ENCODE results near the gene OGDH.

Gene OGDH

DNA sequence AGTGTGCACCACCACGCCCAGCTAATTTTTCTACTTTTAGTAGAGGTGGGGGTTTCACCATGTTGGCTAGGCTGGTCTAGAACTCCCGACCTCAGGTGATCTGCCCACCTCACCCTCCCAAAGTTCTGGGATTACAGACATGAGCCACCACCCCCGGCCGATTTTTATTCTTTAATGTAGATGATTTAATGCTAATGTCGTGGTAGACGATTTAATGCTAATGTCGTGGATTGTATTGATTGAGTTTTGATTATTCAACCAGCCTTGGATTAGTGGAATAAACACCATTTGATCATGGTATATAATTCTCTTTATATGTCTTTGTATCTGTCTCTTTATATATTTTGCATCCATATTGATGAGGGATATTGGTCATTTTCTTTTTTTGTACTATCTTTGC lies 52.6 kb downstream of the OGDH start:
- no peak for DNase-seq (ENCODE audit: low read depth)
- H3K4me3 ChIP-seq (ENCODE audit: low read depth, low read length) = no peak overlapping the region

DNA sequence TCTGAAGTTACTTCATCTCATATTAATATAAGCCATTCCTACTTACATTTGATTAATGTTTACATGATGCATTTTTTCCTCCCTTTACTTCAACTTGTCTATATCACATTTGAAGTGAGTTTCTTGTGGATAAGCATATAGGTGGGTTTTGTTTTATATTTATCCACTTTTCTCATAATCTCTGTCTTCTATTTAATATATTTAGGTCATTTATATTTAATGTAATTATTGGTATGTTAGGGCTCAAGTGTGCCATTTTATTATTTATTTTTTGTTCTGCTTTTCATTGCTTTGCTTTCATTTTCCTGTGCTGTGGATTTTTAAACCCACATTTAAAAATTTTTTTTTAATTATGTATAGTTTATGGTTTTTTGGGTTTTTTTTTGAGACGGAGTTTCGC lies 54.8 kb downstream of the OGDH start:
- no peak overlapping the region for H3K4me3 ChIP-seq (ENCODE audit: low read depth, low read length)
- DNase-seq (ENCODE audit: low read depth) = no peak

DNA sequence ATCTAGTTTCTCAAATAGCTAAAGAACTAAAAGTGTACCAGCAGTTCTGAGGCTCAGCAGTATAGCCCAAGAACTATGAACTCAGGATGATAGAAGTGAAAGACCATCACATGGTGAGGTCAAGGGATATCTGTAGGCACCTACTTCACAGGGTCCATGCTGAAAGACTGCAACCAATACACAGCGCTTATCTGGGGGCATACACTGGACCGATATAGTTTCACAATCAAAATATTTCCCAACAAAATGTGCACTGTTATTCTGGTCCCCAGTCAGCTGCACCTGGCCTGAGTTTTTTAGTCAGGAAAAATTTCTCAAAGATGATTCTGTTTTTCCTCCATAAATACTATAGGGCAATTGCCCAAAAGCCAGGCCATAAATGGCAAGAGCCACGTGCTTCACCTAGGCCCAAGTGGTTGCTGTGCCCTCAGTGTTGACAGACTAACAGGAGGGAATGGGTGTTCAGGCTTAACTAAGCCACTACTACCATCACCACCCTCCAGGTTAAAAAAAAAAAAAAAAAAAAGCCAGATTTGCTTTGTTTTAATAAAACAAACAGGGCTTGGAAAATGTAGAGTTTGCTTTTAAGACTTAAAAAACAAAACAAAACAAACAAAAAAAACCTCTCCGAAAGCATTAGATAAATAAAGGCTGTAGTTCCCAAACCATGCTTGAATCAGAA lies 58.5 kb downstream of the OGDH start:
- no peak overlapping the region for H3K4me3 ChIP-seq (ENCODE audit: low read depth, low read length)
- no peak for DNase-seq (ENCODE audit: low read depth)

DNA sequence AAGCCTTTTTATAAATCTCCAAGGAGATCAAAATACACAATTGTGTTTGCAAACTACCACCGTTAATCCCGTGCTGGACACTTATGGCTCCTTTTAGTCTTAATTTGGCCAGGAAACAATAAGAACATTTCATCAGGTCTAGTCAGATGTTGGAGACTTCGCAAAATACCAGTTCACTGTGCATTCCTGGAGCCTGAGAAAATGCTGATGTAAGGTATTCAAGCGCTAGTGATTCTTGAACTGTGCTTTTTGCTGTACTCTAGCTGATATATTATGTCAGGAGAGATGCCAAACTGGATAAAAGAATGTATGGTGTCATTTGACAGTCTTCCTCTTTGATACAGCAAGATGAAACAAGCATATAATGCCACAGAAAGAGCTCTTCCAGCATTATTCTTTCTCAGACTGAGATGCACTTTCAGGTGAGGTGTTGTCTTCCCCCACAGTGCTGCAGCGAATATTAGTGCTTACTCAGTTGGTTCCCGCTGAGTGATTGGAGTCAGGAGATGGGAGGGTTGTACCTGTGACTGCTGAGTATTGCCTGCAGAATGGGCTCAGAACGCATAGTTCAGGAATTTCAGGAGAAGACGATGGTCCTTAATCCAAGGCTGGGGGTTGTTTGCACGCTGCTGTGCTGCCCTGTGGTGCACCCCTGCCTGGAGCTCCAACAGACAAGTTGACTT lies 59.2 kb downstream of the OGDH start:
- no peak overlapping the region for H3K4me3 ChIP-seq (ENCODE audit: low read depth, low read length)
- DNase-seq (ENCODE audit: low read depth) = peak; percentile 59

DNA sequence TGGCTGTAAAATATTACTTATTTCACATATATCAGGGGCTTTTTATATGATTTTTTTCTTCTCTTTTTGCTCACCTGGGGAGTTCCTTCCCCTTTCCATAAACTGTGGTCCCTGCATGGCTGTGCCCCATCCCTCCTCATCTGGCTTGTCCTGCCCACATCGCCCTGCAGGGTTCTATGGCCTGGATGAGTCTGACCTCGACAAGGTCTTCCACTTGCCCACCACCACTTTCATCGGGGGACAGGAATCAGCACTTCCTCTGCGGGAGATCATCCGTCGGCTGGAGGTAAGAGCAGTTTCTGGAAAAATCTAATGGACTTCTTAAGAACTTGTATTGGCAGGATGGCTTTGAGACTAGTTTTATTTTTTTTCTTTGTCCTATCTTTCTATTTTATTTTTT lies 60.1 kb downstream of the OGDH start:
- DNase-seq (ENCODE audit: low read depth) = no peak
- H3K4me3 ChIP-seq (ENCODE audit: low read depth, low read length) = no peak overlapping the region

DNA sequence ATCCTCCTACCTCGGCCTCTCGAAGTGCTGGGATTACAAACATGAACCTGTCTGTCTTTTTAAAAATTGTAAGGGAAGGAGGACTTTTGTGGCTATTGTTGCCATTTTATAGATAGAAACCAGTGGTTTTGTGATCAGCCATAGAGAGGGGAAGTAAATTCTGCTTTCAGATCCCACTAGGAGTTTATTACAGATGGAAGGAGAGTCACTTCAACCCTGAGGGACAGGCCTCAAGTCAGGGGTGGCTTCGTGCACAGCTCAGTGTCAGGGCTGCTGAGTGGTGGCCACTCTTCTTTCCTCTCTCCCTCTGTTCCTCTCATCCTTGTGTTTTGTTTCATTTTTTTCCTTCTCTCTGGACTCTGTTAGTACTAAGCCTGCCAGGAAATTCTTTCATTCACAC lies 60.8 kb downstream of the OGDH start:
- H3K4me3 ChIP-seq (ENCODE audit: low read depth, low read length) = no peak overlapping the region
- no peak for DNase-seq (ENCODE audit: low read depth)

DNA sequence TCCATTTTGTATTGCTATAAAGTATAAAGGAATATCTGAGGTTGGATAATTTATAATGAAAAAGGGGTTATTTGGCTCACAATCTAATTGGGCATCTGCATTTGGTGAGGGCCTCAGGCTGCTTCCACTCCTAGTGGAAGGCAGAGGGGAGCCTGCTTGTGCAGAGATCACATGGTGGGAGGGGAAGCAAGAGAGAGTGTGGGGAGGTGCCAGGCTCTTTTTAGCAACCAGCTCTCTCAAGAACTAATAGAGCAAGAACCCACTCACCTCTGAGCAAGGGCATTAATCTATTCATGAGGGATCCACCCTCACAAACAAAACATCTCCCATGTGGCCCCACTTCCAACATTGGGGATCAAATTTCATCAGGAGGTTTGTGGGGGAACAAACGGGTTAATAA lies 64.6 kb downstream of the OGDH start:
- DNase-seq (ENCODE audit: low read depth) = no peak
- H3K4me3 ChIP-seq (ENCODE audit: low read depth, low read length) = no peak overlapping the region

DNA sequence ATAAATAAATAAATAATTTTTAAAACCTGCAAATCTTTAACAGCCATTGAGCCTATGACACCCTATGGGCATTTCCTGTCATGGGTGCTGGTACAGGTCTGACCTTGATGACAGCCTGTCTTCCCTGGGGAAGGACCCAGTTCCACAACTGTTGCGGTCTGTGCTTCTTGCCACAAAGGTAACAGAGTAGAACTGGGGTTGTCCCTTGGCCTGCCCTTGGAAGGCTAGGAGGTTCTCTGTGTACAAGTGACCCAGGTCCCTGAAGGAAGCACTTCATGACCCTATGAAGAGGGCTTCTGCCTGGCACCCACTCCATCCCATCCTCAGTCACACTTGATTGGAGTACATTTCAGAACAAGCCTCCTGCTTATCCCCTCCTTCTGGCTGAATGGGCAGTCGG lies 66.9 kb downstream of the OGDH start:
- H3K4me3 ChIP-seq (ENCODE audit: low read depth, low read length) = no peak overlapping the region
- no peak for DNase-seq (ENCODE audit: low read depth)

DNA sequence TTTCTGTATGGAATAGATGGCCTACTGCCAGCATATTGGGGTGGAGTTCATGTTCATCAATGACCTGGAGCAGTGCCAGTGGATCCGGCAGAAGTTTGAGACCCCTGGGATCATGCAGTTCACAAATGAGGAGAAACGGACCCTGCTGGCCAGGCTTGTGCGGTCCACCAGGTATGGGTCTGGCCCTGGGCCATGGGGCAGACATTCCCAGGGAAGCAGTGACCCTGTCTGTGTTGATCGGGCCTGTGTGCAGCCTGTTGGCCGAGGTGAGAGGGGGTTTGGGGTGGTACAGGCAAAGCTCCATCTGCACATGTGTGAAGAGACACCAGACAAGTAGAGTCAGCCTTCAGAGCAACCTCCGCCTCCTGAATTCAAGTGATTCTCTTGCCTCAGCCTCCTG lies 67.3 kb downstream of the OGDH start:
- H3K4me3 ChIP-seq (ENCODE audit: low read depth, low read length) = no peak overlapping the region
- DNase-seq (ENCODE audit: low read depth) = no peak

DNA sequence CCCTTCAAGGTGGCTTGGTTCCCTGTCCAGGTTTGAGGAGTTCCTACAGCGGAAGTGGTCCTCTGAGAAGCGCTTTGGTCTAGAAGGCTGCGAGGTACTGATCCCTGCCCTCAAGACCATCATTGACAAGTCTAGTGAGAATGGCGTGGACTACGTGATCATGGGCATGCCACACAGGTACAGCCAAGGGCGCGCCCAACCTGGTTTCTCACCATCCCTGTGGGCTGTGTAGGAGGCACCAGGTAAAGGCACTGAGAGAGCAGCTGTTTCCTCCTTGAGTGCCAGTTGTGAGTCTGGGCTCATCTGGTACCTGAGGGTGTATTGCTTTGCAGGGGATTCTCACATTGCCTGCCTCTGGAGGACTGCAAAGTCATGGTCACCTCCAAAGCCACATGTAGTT lies 68.0 kb downstream of the OGDH start:
- no peak overlapping the region for H3K4me3 ChIP-seq (ENCODE audit: low read depth, low read length)
- no peak for DNase-seq (ENCODE audit: low read depth)

DNA sequence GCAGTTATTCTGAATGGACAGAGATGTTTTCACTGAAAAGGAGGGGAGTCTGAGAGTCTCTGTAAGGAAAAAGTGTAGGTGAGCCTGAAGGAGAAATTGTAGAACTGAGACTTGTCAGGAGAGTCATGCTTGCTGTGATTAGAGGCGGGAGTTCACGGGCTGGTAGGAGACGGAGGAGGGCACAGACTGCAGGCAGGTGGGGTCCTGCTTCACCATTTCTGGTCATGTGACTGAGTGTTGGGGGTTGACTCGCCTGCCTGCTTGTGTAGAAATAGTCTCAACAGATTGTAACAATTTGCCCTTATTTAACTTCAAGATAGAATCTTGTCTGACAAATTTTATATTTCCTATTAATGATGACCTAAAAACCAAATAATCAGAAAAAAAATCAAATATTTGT lies 70.3 kb downstream of the OGDH start:
- H3K4me3 ChIP-seq (ENCODE audit: low read depth, low read length) = no peak overlapping the region
- DNase-seq (ENCODE audit: low read depth) = no peak

DNA sequence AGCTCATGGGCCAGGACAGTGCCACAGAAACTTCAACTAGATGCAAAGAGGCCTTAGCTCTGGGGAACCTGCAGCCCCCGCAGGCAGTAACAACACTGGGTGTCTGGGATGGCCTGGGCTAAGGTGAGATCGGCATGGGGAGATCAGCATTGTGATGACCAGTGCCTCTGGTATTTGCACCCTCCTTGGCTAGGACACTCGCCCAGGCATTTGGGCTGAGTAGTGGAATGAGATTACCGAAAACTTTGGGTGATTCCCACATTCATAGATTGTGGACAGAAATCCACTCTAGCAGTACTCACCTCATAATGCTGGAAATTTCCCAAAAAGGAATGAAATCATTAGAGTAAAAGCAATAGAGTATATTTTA lies 71.7 kb downstream of the OGDH start:
- no peak for DNase-seq (ENCODE audit: low read depth)
- no peak overlapping the region for H3K4me3 ChIP-seq (ENCODE audit: low read depth, low read length)

DNA sequence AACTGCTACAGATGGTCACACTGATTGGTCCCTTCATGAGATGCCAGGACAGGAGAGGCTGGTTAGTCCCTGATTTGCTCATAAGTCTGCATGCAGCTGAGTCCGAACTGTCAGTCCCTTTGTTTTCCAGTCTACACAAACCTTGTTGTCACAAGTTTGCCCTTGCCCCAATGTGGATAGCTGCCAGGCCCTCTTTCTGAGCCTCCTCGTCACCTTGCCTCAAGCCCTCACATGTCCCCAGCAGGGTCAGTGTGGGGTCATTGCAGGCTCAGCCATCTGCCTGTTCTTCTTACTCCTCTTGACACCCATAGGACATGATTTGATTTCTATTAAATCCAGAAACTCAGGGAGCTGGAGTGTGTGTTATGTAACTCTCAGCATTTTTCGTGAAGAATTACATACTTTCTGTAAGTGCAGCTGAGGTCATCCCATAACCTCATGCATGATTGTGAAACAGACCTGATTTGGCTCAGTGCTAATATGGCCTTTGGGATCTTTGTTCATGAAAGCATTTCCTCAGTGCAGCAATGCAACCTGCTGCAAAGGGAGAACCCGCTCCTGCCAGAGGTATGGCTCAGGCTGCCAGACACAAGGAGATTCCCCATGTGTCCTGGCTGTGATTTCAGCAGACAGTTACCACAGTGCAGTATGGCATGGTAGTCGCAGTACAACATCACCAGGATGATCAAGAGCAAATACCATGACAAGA lies 72.2 kb downstream of the OGDH start:
- no peak overlapping the region for H3K4me3 ChIP-seq (ENCODE audit: low read depth, low read length)
- DNase-seq (ENCODE audit: low read depth) = peak; percentile 60

DNA sequence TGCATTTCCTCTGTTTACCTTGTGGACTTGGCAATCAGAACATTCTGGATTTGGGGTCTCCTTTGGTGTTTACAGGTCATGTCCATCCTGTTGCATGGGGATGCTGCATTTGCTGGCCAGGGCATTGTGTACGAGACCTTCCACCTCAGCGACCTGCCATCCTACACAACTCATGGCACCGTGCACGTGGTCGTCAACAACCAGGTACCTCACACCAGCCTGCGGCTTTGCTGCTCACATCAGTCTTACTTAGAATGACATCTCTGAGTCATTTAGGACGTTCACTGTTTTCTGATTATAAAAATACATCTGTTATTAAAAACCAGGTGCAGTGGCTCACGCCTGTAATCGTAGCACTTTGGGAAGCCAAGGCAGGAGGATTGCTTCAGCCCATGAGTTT lies 75.2 kb downstream of the OGDH start:
- H3K4me3 ChIP-seq (ENCODE audit: low read depth, low read length) = no peak overlapping the region
- DNase-seq (ENCODE audit: low read depth) = no peak

DNA sequence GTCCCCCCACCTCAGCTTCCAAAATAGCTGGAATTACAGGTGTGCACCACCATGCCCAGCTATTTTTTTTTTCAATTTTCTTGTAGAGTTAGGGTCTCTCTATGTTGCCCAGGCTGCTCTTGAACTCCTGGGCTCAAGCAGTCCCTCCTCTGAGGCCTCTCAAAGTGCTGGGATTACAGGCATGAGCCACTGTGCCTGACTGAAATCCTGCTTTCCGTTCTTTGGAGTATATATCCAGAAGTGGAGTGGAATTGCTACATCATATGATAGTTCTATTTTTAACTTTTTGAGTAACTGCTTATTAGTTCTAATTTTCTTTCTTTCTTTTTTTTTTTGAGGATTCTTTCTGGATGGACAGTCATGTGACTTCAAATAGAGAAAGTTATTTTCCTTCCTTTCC lies 79.3 kb downstream of the OGDH start:
- H3K4me3 ChIP-seq (ENCODE audit: low read depth, low read length) = no peak overlapping the region
- no peak for DNase-seq (ENCODE audit: low read depth)

DNA sequence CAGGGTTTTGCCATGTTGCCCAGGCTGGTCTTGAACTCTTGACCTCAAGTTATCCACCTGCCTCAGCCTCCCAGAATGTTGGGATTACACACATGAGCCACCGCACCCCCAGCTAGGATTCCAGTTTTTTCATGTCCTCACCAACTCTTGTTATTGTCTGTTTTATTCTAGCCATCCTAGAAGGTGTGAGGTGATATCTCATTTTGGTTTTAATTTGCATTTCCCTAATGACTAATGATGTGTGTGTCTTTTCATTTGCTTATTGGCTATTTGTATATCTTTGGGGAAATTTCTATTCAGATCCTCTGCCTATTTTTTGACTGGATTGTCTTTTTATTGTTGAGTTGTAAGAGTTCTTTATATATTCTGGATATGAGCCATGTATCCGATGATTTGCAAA lies 83.0 kb downstream of the OGDH start:
- no peak overlapping the region for H3K4me3 ChIP-seq (ENCODE audit: low read depth, low read length)
- DNase-seq (ENCODE audit: low read depth) = no peak

DNA sequence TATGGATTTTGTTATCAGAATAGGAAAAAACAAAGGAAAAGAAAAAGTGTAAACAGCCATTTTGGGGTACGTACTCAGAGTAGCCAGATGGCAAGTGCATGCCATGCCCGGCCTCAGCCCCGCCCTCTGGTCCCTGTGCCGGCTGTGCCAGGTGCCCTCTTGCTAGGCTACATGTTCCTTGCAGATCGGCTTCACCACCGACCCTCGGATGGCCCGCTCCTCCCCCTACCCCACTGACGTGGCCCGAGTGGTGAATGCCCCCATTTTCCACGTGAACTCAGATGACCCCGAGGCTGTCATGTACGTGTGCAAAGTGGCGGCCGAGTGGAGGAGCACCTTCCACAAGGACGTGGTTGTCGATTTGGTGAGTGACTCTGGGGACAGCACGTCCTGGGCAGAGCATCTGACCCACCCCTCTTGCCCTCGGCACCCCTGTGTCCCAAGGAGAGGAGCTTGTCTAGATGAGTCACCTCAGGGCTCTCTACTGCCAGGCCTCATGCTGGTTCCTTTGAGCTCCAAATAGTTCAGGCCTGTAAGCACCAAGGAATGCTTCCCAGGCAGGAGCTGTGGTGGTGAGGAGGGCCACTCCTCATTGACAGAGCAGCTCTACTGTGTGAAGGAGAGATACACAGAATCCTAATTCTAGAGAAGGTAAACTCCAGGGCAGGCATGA lies 87.3 kb downstream of the OGDH start:
- H3K4me3 ChIP-seq (ENCODE audit: low read depth, low read length) = no peak overlapping the region
- peak; percentile 19 for DNase-seq (ENCODE audit: low read depth)

DNA sequence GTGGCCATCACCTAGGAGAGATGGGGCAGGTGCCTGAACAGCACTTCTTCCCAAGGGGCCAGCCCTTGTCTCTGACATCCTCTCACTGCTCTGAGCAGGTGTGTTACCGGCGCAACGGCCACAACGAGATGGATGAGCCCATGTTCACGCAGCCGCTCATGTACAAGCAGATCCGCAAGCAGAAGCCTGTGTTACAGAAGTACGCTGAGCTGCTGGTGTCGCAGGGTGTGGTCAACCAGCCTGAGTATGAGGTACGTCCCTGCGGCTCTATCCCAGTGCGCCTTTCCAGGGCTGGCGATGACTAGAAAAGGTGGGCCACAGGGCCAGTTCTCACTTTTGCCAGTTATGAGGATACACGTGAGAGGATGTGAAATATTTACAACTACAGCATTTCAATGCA lies 87.9 kb downstream of the OGDH start:
- no peak for DNase-seq (ENCODE audit: low read depth)
- H3K4me3 ChIP-seq (ENCODE audit: low read depth, low read length) = no peak overlapping the region

DNA sequence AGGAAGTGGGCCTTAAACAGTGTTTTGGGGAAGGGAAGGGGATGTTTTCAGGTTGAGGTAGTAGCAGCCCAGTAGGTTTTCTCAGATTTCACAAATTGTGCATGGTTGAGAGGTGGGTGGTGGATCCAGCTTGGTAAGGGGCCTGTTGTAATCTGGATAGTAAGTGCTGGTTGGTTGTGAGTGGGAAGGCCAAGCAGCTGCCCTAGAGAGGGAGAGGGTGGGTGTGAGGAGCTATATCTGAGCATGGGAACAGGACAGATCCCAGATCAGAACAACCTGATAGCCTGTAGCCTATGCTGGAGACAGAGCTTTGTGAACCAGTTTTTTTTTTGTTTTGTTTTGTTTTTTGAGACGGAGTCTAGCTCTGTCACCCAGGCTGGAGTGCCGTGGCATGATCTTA lies 88.3 kb downstream of the OGDH start:
- no peak overlapping the region for H3K4me3 ChIP-seq (ENCODE audit: low read depth, low read length)
- no peak for DNase-seq (ENCODE audit: low read depth)

DNA sequence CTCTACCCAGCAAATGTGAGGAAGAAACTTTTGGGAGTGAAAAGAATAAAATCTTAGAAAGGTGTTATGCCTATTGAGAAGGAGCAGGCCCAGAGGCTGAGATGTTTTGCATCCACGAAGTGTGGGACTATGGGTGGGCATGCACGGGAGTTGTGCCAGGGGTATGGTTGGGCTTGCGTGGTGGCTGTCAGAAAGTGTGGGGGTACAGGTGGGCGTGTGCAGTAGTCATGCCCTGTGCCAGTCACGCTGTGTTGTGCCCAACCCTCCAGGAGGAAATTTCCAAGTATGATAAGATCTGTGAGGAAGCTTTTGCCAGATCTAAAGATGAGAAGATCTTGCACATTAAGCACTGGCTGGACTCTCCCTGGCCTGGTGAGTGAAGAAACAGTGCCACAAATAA lies 89.3 kb downstream of the OGDH start:
- DNase-seq (ENCODE audit: low read depth) = no peak
- no peak overlapping the region for H3K4me3 ChIP-seq (ENCODE audit: low read depth, low read length)

DNA sequence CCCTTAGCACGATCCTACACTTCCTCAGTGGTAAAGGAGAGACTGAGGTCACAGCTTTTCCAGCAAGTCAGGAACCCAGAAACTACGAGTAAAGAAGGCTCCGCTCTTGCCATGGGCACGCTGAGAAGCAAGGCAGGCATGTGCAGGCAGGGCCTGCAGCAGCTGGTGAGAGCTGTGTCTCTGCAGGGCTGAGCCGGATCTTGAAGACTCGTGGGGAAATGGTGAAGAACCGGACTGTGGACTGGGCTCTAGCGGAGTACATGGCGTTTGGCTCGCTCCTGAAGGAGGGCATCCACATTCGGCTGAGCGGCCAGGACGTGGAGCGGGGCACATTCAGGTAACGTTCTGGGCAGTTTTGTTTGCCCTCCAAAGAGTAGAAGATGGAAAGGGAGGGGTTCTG lies 90.3 kb downstream of the OGDH start:
- no peak for DNase-seq (ENCODE audit: low read depth)
- H3K4me3 ChIP-seq (ENCODE audit: low read depth, low read length) = no peak overlapping the region
